Pancreas (tissue), 10 donors: ENCODE data around the gene IRX5. TPM values are rescaled to one million over a fixed set of nuclear protein-coding genes. Genes with fewer than 3 reads are reported as not detected.

ENCODE experiments used
- ATAC-seq, 4 donors: fragments of 200-7000 bp; cut with Tn5 transposase; one replicate each; pipeline versions ENCODE4 v1.8.0 to v1.9.1; 2020; ENCODE audit warnings: mild to moderate bottlenecking in 4 of 4, moderate library complexity in 4 of 4
- DNase-seq, 6 donors: peaks; one replicate each; pipeline ENCODE4 v3.0.0-alpha.2; 2020
- FAIRE-seq: peaks from 2 replicates; lab custom pipeline; 2012; peaks lifted over from hg19 to GRCh38; lab: Jason Lieb, UNC
- H3K27ac ChIP-seq, 4 donors: fragments of 200-600 bp; sonication (generic); 1 replicate in 3 of 4; 2 replicates in 1 of 4; pipeline versions ENCODE4 v1.5.0 to v1.8.0; 2020
- H3K27me3 ChIP-seq, 4 donors: fragments of 200-600 bp; one replicate each; pipeline ENCODE4 v1.8.0; 2021
- H3K36me3 ChIP-seq, 3 donors: fragments of 200-600 bp; sonication (generic) in 1 of 3; one replicate each; pipeline versions ENCODE4 v1.5.0 to v1.8.0; 2020 to 2021
- H3K4me1 ChIP-seq, 3 donors: fragments of 200-600 bp; one replicate each; pipeline ENCODE4 v1.8.0; 2021
- H3K4me3 ChIP-seq, 4 donors: fragments of 200-600 bp; sonication (generic) in 2 of 4; one replicate each; pipeline versions ENCODE4 v1.5.0 to v1.8.0; 2020 to 2021
- H3K9me3 ChIP-seq, 4 donors: fragments of 200-600 bp; one replicate each; pipeline ENCODE4 v1.8.0; 2021
- CTCF ChIP-seq, 4 donors: fragments of 200-600 bp; sonication (generic) in 3 of 4; IDR thresholded peaks; one replicate each; pipeline versions ENCODE4 v1.5.0 to v1.8.0; 2021; ENCODE audit warnings: antibody characterized with exemption in 4 of 4
- WGBS, 2 donors: extraction: QIAGEN DNeasy Blood & Tissue Kit; methylation state at CpG; one replicate each; pipeline ENCODE4 v1.1.7; 2013; 5-methylcytosine and 5-hydroxymethylcytosine counted together
- intact Hi-C, 3 donors: fragments of 100-400 bp; cut with DNase I; formaldehyde crosslinking; loops; one replicate each; pipeline versions ENCODE4 v1.11.1 to v1.14.2; 2022
- polyA plus RNA-seq, 2 donors: library from polyadenylated mRNA; stranded (reverse); fragments of 200-250 nt; gene quantifications; one replicate each; pipeline ENCODE4 v1.2.3, GENCODE V29; 2013
- total RNA-seq, 6 donors: library from RNA; stranded (reverse); fragmentation: NEBNext Ultra II Directional in 4 of 6; extraction: Animal tissue kit (Norgen Biotek cat#: 25700) in 4 of 6; gene quantifications; one replicate each; pipeline versions ENCODE4 v1.2.1 to v1.2.4, GENCODE V29; 2021 to 2023
- donor health status: healthy with polysubstance abuse.
- donor health status: DM: no; HTN: no; CAD: no; lungs with moderate emphysema.
- donor health status: DM: no; HTN: no; CAD: no.
- donor health status: control.
- donor health status: control.
- donor health status: Bipolar disorder and iron deficiency.
- donor health status: DM: yes; HTN: yes; CAD: no.
- donor health status: DM: no; HTN: no; CAD: no.
- donor health status: DM: no; HTN: no; CAD: no.
- donor health status: DM: yes; HTN: yes; CAD: no.

IRX5 gene
- total and polyA plus RNA-seq, 8 donors: 0.12 to 0.85 (median 0.20) TPM; not detected in 2

GRCh38 chr16:54911079-54911478, 19.6 kb upstream of the IRX5 start:
- TF ChIP-seq CTCF (IDR thresholded peaks at IDR 0.05): no peak
- WGBS, 2 donors: 73 to 83% methylated on average over 5 of the region's 5 CpGs

DNA sequence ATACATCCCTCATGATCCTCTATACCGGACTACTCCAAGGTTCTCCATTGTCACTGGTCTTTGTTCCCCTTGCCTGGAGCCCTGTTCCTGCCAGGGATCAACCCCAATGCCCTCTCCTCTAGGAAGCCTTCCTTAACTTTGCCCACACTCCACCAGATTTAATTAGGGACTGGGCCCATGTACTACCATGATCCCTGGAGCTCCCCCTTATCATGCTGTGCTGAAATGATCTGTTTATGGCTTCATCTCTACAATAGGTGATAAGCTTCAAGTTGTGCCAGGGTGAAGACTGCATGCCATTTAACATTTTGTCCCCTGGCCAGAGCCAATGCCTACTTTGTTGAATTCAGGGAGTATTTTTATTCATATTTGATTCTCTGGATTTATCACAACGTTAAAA, 17.9 kb upstream of the IRX5 start:
- no peak for DNase-seq
- ATAC-seq: no peak
- Histone ChIP-seq H3K27me3 (no peaks in the 10 kb centered on the region), H3K9me3 (no peaks in the 10 kb centered on the region), H3K36me3 (no peaks in the 10 kb centered on the region), H3K4me3 (no peak overlapping the region), H3K4me1 (no peaks in the 10 kb centered on the region), H3K27ac (no peak overlapping the region)
- no peak for FAIRE-seq
- no peak for TF ChIP-seq CTCF (IDR thresholded peaks at IDR 0.05)
- 68 to 76% methylated on average over 2 of the region's 2 CpGs for WGBS, 2 donors
- intact Hi-C loops: no loop called here

More at GRCh38 chr16:54911079-54911478, 19.6 kb upstream of the IRX5 start:
- ATAC-seq: no peak
- no peaks in the 10 kb centered on the region for H3K9me3 ChIP-seq
- no peak for DNase-seq
- no peaks in the 10 kb centered on the region for H3K27me3 ChIP-seq
- H3K36me3 ChIP-seq: no peaks in the 10 kb centered on the region
- no peaks in the 10 kb centered on the region for H3K4me1 ChIP-seq
- FAIRE-seq: no peak
- intact Hi-C loops: no loop called here
- no peak overlapping the region for H3K4me3 ChIP-seq
- no peak overlapping the region for H3K27ac ChIP-seq

DNA sequence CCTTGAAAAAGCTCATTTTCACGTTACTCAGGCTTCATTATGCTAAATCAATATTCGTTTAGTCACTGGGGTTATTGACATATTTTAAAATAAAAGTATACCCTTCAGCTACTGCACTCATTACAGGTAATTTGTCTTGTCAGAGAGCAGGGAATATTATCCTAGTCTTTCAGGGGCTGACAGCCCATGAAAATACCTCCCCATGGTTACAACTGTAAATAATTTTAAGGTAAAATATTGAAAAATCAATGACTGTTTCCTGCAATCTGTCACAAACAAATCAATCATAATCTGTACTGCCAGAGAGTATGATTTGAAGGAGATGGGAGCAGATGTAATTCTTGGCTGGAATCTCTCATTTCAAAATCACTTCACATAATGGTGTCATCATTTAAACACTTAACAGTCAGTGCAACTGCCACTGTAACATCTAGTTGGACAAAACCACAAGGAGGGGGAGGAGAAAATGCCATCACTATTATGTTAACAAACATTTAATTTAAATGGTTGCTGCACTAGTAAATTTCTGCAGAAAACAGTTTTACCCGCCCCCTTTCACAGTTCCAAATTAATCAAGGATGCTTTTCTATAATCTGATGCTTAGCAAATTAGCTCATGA, 9.3 kb upstream of the IRX5 start:
- Histone ChIP-seq H3K9me3 (no peaks in the 10 kb centered on the region), H3K4me1 (no peaks in the 10 kb centered on the region), H3K4me3 (no peak overlapping the region), H3K27ac (no peak overlapping the region), H3K36me3 (no peaks in the 10 kb centered on the region), H3K27me3 (peaks cover 0 to 26% (median 14%) of the 10 kb centered on the region in 4 donors)
- DNase-seq (no peak), ATAC-seq (no peak), FAIRE-seq (no peak)
- 77% methylated on average over 3 of the region's 3 CpGs for WGBS, 2 donors
- intact Hi-C loops: no loop called here
- TF ChIP-seq CTCF (IDR thresholded peaks at IDR 0.05): no peak

DNA sequence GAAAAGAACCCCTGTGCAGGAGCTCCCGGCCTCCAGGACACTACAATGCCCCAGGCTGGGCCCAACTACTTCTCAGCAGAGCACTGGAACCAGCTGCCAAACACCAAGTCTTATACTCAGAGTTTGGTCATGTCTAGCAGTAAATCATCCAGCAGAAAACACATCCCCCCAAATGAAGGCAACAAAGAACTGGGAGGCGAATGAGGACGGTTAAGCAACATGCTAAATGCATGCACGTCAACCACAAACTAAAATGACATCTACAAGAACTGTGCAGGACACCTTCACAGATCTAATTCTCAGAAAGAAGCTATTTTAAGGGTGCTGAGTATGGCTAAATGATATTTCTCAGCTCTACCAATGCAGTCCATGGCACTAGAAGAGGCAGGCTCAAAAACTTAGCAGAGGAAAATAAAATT, 7.6 kb upstream of the IRX5 start:
- intact Hi-C loops: no loop called here
- WGBS, 2 donors: 82 to 93% methylated on average over 4 of the region's 4 CpGs
- ATAC-seq (no peak), FAIRE-seq (no peak), DNase-seq (no peak)
- H3K4me1 ChIP-seq: no peaks in the 10 kb centered on the region
- TF ChIP-seq CTCF (IDR thresholded peaks at IDR 0.05): no peak
- H3K27me3 ChIP-seq: peaks cover 0 to 38% (median 19%) of the 10 kb centered on the region in 4 donors
- no peak overlapping the region for H3K4me3 ChIP-seq
- H3K9me3 ChIP-seq: no peaks in the 10 kb centered on the region
- H3K27ac ChIP-seq: no peak overlapping the region
- no peaks in the 10 kb centered on the region for H3K36me3 ChIP-seq

DNA sequence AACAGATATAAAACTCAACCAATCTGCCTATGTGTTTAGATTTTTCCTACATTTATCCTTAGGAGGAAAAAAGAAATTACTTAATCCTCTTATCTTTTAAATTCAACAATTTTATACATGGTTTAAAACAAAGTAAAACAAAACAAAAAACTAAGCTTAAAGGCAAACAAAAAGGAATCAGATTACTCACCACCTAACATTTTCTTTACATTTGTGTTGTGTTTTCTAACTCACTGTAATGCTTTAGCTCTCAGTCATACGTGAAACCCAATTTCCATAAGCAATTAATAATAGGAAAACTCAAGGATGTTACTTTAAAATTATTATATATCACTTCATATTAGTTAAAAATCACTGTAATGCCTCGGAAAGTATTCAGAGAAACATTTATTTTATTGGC, 6.7 kb upstream of the IRX5 start:
- FAIRE-seq (no peak), DNase-seq (no peak), ATAC-seq (no peak)
- no peak for TF ChIP-seq CTCF (IDR thresholded peaks at IDR 0.05)
- Histone ChIP-seq H3K9me3 (no peaks in the 10 kb centered on the region), H3K27ac (no peak overlapping the region), H3K36me3 (no peaks in the 10 kb centered on the region), H3K4me1 (no peaks in the 10 kb centered on the region), H3K27me3 (peaks cover 0 to 38% (median 19%) of the 10 kb centered on the region in 4 donors), H3K4me3 (no peak overlapping the region)
- 86 to 90% methylated on average over 2 of the region's 2 CpGs for WGBS, 2 donors
- intact Hi-C loops: no loop called here
